ENCODE measurements around the gene KCNH8. TPM values are rescaled to one million over a fixed set of nuclear protein-coding genes. Genes with fewer than 3 reads are reported as not detected.

KCNH8 gene
- total RNA-seq, 3 donors from 2014 or later (not counting 1 experiment from before 2014, with no cell fraction given), result 0.10 TPM; not detected in 2

GRCh38 chr3:19149368-19149767 lies 1.1 kb downstream of the KCNH8 start:
- Histone ChIP-seq H3K4me3 (ENCODE audit: low read length) (no peak overlapping the region), H3K36me3 (ENCODE audit: control insufficient read depth, insufficient read depth, low read length) (no peaks in the 10 kb centered on the region), H3K9me3 (ENCODE audit: control insufficient read depth, insufficient read depth, low read length) (no peaks in the 10 kb centered on the region), H3K27me3 (ENCODE audit: control insufficient read depth, insufficient read depth, low read length) (peaks cover 15% of the 10 kb centered on the region), H3K27ac (ENCODE audit: low read length) (no peak overlapping the region), H3K4me1 (ENCODE audit: control insufficient read depth, insufficient read depth, low read length) (peaks cover 19% of the 10 kb centered on the region)
- peaks cover 20 to 29% of the 10 kb centered on the region in 2 donors for H3K4me1 Mint-ChIP-seq
- intact Hi-C loops (cut with micrococcal nuclease), result no loop called here
- peak in 1 of 2 donors; percentile 52 for DNase-seq
- WGBS (ENCODE audit: insufficient coverage), result 2% methylated on average over 6 of the region's 6 CpGs
- H3K4me3 Mint-ChIP-seq, result peak overlapping the region; percentile 73
- H3K27ac Mint-ChIP-seq, result no peak overlapping the region
- no peaks in the 10 kb centered on the region for H3K9me3 Mint-ChIP-seq
- TF ChIP-seq CTCF (IDR thresholded peaks at IDR 0.05), result no peak
- H3K36me3 Mint-ChIP-seq, result no peaks in the 10 kb centered on the region
- no peak for ATAC-seq
- H3K27me3 Mint-ChIP-seq (ENCODE audit: low read depth in 2 of 2), result peaks cover 16 to 28% of the 10 kb centered on the region in 2 donors

DNA sequence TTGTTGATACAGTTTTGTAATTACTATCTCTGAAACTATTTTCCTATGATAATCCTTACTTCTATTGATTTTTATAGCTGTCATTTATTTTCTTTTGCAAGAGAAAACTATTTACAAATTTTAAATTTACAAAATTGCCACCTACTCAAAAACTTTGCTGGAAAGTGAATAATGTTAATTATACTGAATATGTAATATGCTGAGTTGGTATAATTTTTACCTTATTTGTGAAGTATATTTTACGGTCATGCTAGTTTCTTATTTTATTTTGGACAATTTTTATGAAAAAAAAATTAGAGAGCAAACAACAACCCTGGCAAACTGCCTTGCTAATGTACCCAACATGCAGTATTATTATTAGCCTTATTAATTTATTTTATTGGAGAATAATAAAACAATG lies 2.9 kb downstream of the KCNH8 start:
- Mint-ChIP-seq H3K27ac (no peak overlapping the region), H3K9me3 (no peaks in the 10 kb centered on the region), H3K27me3 (ENCODE audit: low read depth in 2 of 2) (peaks cover 23 to 38% of the 10 kb centered on the region in 2 donors), H3K4me3 (peak overlapping the region; percentile 26), H3K36me3 (no peaks in the 10 kb centered on the region), H3K4me1 (peaks cover 14 to 24% of the 10 kb centered on the region in 2 donors)
- DNase-seq (no peak), ATAC-seq (no peak)
- H3K4me1 ChIP-seq (ENCODE audit: control insufficient read depth, insufficient read depth, low read length), result peaks cover 19% of the 10 kb centered on the region
- intact Hi-C loops (cut with micrococcal nuclease), result no loop called here
- TF ChIP-seq CTCF (IDR thresholded peaks at IDR 0.05), result no peak
- WGBS (ENCODE audit: insufficient coverage), result no CpG with 5 or more reads among the region's 1 CpG
- peaks cover 15% of the 10 kb centered on the region for H3K27me3 ChIP-seq (ENCODE audit: control insufficient read depth, insufficient read depth, low read length)
- no peak overlapping the region for H3K4me3 ChIP-seq (ENCODE audit: low read length)
- H3K36me3 ChIP-seq (ENCODE audit: control insufficient read depth, insufficient read depth, low read length), result no peaks in the 10 kb centered on the region
- no peaks in the 10 kb centered on the region for H3K9me3 ChIP-seq (ENCODE audit: control insufficient read depth, insufficient read depth, low read length)
- H3K27ac ChIP-seq (ENCODE audit: low read length), result no peak overlapping the region

DNA sequence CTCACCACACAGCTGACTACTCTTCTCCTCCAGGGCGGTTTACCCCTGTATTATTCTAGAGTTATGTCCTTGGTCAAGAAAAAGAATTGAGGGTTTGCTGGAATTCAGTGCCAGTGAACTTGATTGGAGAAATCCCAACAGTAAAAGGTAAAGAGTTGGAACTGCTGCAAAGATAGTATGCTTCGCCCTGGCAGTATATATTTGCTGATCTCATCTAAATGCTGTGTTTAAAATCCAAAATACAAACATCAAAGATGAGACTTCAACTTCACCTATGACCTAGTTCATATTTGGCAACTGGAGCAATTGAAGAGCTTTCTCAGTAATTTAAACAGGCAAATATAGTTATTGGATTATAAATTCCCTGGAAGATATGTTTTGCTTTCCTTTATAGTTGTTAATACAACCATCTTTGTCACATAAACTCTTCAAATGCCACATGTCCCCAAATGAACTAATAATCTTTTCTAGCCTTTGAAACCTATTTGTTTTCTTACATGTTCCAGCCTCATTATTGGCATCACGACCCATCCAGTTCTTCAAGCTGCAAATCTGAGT lies 6.5 kb downstream of the KCNH8 start:
- Histone ChIP-seq H3K36me3 (ENCODE audit: control insufficient read depth, insufficient read depth, low read length) (no peaks in the 10 kb centered on the region), H3K4me3 (ENCODE audit: low read length) (no peak overlapping the region), H3K9me3 (ENCODE audit: control insufficient read depth, insufficient read depth, low read length) (no peaks in the 10 kb centered on the region), H3K27ac (ENCODE audit: low read length) (no peak overlapping the region), H3K4me1 (ENCODE audit: control insufficient read depth, insufficient read depth, low read length) (no peaks in the 10 kb centered on the region), H3K27me3 (ENCODE audit: control insufficient read depth, insufficient read depth, low read length) (peaks cover 5% of the 10 kb centered on the region)
- DNase-seq, result no peak
- Mint-ChIP-seq H3K27ac (no peak overlapping the region), H3K36me3 (no peaks in the 10 kb centered on the region), H3K9me3 (no peaks in the 10 kb centered on the region), H3K4me3 (no peak overlapping the region), H3K27me3 (ENCODE audit: low read depth in 2 of 2) (peaks cover 12 to 25% of the 10 kb centered on the region in 2 donors), H3K4me1 (no peaks in the 10 kb centered on the region)
- intact Hi-C loops (cut with micrococcal nuclease), result no loop called here
- WGBS (ENCODE audit: insufficient coverage), result 73% methylated on average over 2 of the region's 3 CpGs
- no peak for TF ChIP-seq CTCF (IDR thresholded peaks at IDR 0.05)
- no peak for ATAC-seq

DNA sequence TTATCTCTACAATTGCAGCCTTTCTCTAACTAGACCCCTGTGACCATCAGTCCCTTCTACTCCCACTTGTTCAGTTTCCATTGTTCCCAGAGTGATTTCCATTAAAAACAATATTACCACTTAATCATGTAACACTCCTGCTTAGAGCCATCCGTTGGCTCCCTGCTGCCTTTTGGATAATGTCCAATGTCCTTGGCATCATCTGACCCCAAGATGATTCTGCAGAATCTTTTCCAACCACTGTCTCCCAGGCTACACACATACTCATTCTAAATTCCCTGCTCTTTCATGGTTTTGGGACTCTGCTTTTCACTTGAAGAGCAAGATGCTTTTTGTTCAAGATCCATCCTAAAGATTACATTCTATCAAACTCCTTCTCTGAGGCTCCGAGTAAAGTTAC lies 7.1 kb downstream of the KCNH8 start:
- Mint-ChIP-seq H3K36me3 (no peaks in the 10 kb centered on the region), H3K4me3 (no peak overlapping the region), H3K27me3 (ENCODE audit: low read depth in 2 of 2) (peaks cover 10 to 20% of the 10 kb centered on the region in 2 donors), H3K4me1 (no peaks in the 10 kb centered on the region), H3K27ac (no peak overlapping the region), H3K9me3 (no peaks in the 10 kb centered on the region)
- WGBS (ENCODE audit: insufficient coverage), result 75% methylated on average over 2 of the region's 2 CpGs
- peaks cover 2% of the 10 kb centered on the region for H3K27me3 ChIP-seq (ENCODE audit: control insufficient read depth, insufficient read depth, low read length)
- no peaks in the 10 kb centered on the region for H3K36me3 ChIP-seq (ENCODE audit: control insufficient read depth, insufficient read depth, low read length)
- no peaks in the 10 kb centered on the region for H3K9me3 ChIP-seq (ENCODE audit: control insufficient read depth, insufficient read depth, low read length)
- no peak for ATAC-seq
- intact Hi-C loops (cut with micrococcal nuclease), result no loop called here
- DNase-seq, result no peak
- no peak overlapping the region for H3K27ac ChIP-seq (ENCODE audit: low read length)
- TF ChIP-seq CTCF (IDR thresholded peaks at IDR 0.05), result no peak
- no peak overlapping the region for H3K4me3 ChIP-seq (ENCODE audit: low read length)
- H3K4me1 ChIP-seq (ENCODE audit: control insufficient read depth, insufficient read depth, low read length), result no peaks in the 10 kb centered on the region

All from natural killer cell (primary cell).